Upper lobe of left lung (tissue), 6 donors: ENCODE data around the gene CCN5. TPM values are rescaled to one million over a fixed set of nuclear protein-coding genes. Genes with fewer than 3 reads are reported as not detected.
A peak's percentile ranks its signal among the peaks of the same experiment; 100 is the strongest.
"Not testable (repeated sequence)": the region's sequence is repeated elsewhere in the genome, so short reads cannot be mapped to it uniquely, and the experiment has no call there.

Experiments used
- ATAC-seq, 2 donors: fragments of 200-7000 bp; cut with Tn5 transposase; one replicate each; pipeline ENCODE4 v1.9.1; 2022; ENCODE audit warnings: mild to moderate bottlenecking in 2 of 2, moderate library complexity in 2 of 2; ENCODE audit not compliant: low FRiP score in 2 of 2
- DNase-seq, 2 donors: peaks; one replicate each; pipeline ENCODE4 v3.0.0-alpha.2; 2019 to 2020
- H3K27ac ChIP-seq, 4 donors: fragments of 200-600 bp; sonication (generic); one replicate each; pipeline ENCODE4 v1.5.1; 2016 to 2019
- H3K27me3 ChIP-seq, 4 donors: fragments of 200-600 bp; sonication (generic); one replicate each; pipeline ENCODE4 v1.5.1; 2017 to 2019
- H3K36me3 ChIP-seq, 4 donors: fragments of 200-600 bp; sonication (generic); one replicate each; pipeline ENCODE4 v1.5.1; 2016 to 2019
- H3K4me1 ChIP-seq, 4 donors: fragments of 200-600 bp; sonication (generic); one replicate each; pipeline ENCODE4 v1.5.1; 2018 to 2019
- H3K4me3 ChIP-seq, 4 donors: fragments of 200-600 bp; sonication (generic); one replicate each; pipeline ENCODE4 v1.5.1; 2017 to 2019; ENCODE audit warnings: mild to moderate bottlenecking in 2 of 4, moderate library complexity in 1 of 4
- H3K9me3 ChIP-seq, 4 donors: fragments of 200-600 bp; sonication (generic); one replicate each; pipeline ENCODE4 v1.5.1; 2018 to 2019
- CTCF ChIP-seq, 6 experiments: fragments of 450-650 bp in 4 of 6; fragments of 200-600 bp in 2 of 6; sonication (generic) in 2 of 6; IDR thresholded peaks; one replicate each; pipeline ENCODE4 v1.5.1; 2016 to 2019; ENCODE audit warnings: antibody characterized with exemption in 6 of 6
- EP300 ChIP-seq, 4 donors: sonication (generic); formaldehyde crosslinking; IDR thresholded peaks; one replicate each; pipeline ENCODE4 v1.5.1; 2017; ENCODE audit warnings: antibody characterized with exemption in 4 of 4, control low read depth in 2 of 4
- POLR2A ChIP-seq, 4 donors: fragments of 450-650 bp; IDR thresholded peaks; one replicate each; pipeline ENCODE4 v1.5.1; 2016 to 2017; ENCODE audit warnings: antibody characterized with exemption in 4 of 4, mild to moderate bottlenecking in 2 of 4
- POLR2AphosphoS5 ChIP-seq, 2 donors: sonication (generic); formaldehyde crosslinking; IDR thresholded peaks; one replicate each; pipeline ENCODE4 v1.5.1; 2017; ENCODE audit warnings: antibody characterized with exemption in 2 of 2
- WGBS, 2 donors: methylation state at CpG; one replicate each; pipeline ENCODE4 v1.1.5; 2017 to 2018; 5-methylcytosine and 5-hydroxymethylcytosine counted together
- total RNA-seq, 6 donors: library from RNA; depleted of rRNA in 4 of 6; stranded (reverse); fragments of >200 nt in 4 of 6; gene quantifications; one replicate each; pipeline versions ENCODE4 v1.1.0 to v1.2.1, GENCODE V29; 2016 to 2021
- donor health status: DM: no; HTN: no; CAD: no; lungs with moderate emphysema.
- donor health status: DM: no; HTN: yes; CAD: no; lungs with severe emphysema.

CCN5 gene
- total RNA-seq, 6 donors from 2014 or later, result 44.9 to 168 (median 122) TPM

GRCh38 chr20:44695674-44696300 is 19.4 kb upstream of the CCN5 start:
- DNase-seq (no peak), ATAC-seq (peak in 1 of 2 donors; percentile 54)
- Histone ChIP-seq H3K27me3 (no peaks in the 10 kb centered on the region), H3K9me3 (no peaks in the 10 kb centered on the region), H3K4me1 (peaks cover 0 to 20% (median 13%) of the 10 kb centered on the region in 4 donors), H3K4me3 (no peak overlapping the region), H3K27ac (peak overlapping the region; percentile 55 to 85 (median 67)), H3K36me3 (no peaks in the 10 kb centered on the region)
- TF ChIP-seq EP300 (IDR thresholded peaks at IDR 0.05), result peak in 2 of 4 donors; percentile 27 to 41
- TF ChIP-seq CTCF (IDR thresholded peaks at IDR 0.05), result no peak
- peak in 1 of 2 donors; percentile 41 for TF ChIP-seq POLR2AphosphoS5 (IDR thresholded peaks at IDR 0.05)
- no peak for TF ChIP-seq POLR2A (IDR thresholded peaks at IDR 0.05)

- WGBS, 2 donors, result 88 to 94% methylated on average over 3 of the region's 3 CpGs
- ATAC-seq, result no peak
- H3K4me1 ChIP-seq, result peaks cover 5 to 20% (median 15%) of the 10 kb centered on the region in 4 donors
These were observed 18.9 kb upstream of the CCN5 start for GRCh38 chr20:44696315-44696714.

GRCh38 chr20:44697041-44697440 is 18.1 kb upstream of the CCN5 start:
- not testable (repeated sequence) for H3K36me3 ChIP-seq, H3K9me3 ChIP-seq, H3K27me3 ChIP-seq, DNase-seq, ATAC-seq, H3K4me3 ChIP-seq
- peaks cover 11 to 27% (median 19%) of the 10 kb centered on the region in 4 donors for H3K4me1 ChIP-seq
- WGBS, 2 donors, result 96 to 98% methylated on average over 5 of the region's 5 CpGs
- peak overlapping the region; percentile 55 to 83 (median 66) for H3K27ac ChIP-seq

More at GRCh38 chr20:44696315-44696714, 18.9 kb upstream of the CCN5 start:
- Histone ChIP-seq H3K27me3 (no peaks in the 10 kb centered on the region), H3K4me3 (no peak overlapping the region), H3K9me3 (no peaks in the 10 kb centered on the region), H3K36me3 (no peaks in the 10 kb centered on the region), H3K27ac (peak overlapping the region; percentile 55 to 83 (median 66))
- TF ChIP-seq POLR2AphosphoS5 (IDR thresholded peaks at IDR 0.05) (no peak), EP300 (IDR thresholded peaks at IDR 0.05) (no peak), POLR2A (IDR thresholded peaks at IDR 0.05) (no peak), CTCF (IDR thresholded peaks at IDR 0.05) (no peak)
- no peak for DNase-seq

- H3K4me3 ChIP-seq, result no peak overlapping the region
- no peaks in the 10 kb centered on the region for H3K36me3 ChIP-seq
- H3K4me1 ChIP-seq, result peaks cover 14 to 37% (median 30%) of the 10 kb centered on the region in 4 donors
- ATAC-seq, result no peak
- DNase-seq, result no peak
- no peak for TF ChIP-seq POLR2AphosphoS5 (IDR thresholded peaks at IDR 0.05)
- TF ChIP-seq CTCF (IDR thresholded peaks at IDR 0.05), result no peak
- no peak for TF ChIP-seq EP300 (IDR thresholded peaks at IDR 0.05)
- no peak for TF ChIP-seq POLR2A (IDR thresholded peaks at IDR 0.05)
- H3K9me3 ChIP-seq, result no peaks in the 10 kb centered on the region
- H3K27ac ChIP-seq, result peak overlapping the region in 2 of 4 donors; percentile 14 to 37
- H3K27me3 ChIP-seq, result no peaks in the 10 kb centered on the region
- WGBS, 2 donors, result 47% methylated on average over 3 of the region's 3 CpGs; no CpG with 5 or more reads in 1 of the 2 donors
These were observed 16.8 kb upstream of the CCN5 start for GRCh38 chr20:44698351-44698750.

GRCh38 chr20:44700306-44700705 is 14.9 kb upstream of the CCN5 start:
- 91 to 100% methylated on average over 5 to 11 of the region's 11 CpGs for WGBS, 2 donors
- H3K27ac ChIP-seq, result peak overlapping the region in 1 of 4 donors; percentile 52
- DNase-seq (peak in 1 of 2 donors; percentile 53), ATAC-seq (no peak)
- no peak for TF ChIP-seq EP300 (IDR thresholded peaks at IDR 0.05)
- TF ChIP-seq POLR2AphosphoS5 (IDR thresholded peaks at IDR 0.05), result no peak
- TF ChIP-seq POLR2A (IDR thresholded peaks at IDR 0.05), result no peak
- TF ChIP-seq CTCF (IDR thresholded peaks at IDR 0.05), result no peak
- H3K27me3 ChIP-seq, result no peaks in the 10 kb centered on the region
- peaks cover 10 to 36% (median 24%) of the 10 kb centered on the region in 4 donors for H3K4me1 ChIP-seq
- no peak overlapping the region for H3K4me3 ChIP-seq
- no peaks in the 10 kb centered on the region for H3K9me3 ChIP-seq
- H3K36me3 ChIP-seq, result no peaks in the 10 kb centered on the region
